VCaP (cell line): ENCODE measurements around the gene PRKCE.

ENCODE experiments used
- H3K27ac ChIP-seq: fragments of 450-650 bp; 2 replicates; pipeline ENCODE4 v1.5.1; 2017
- CTCF ChIP-seq: fragments of 450-650 bp; conservative IDR thresholded peaks from 2 replicates; pipeline ENCODE4 v1.5.1; 2017; ENCODE audit warnings: mild to moderate bottlenecking, moderate library complexity

Gene PRKCE

GRCh38 chr2:45652090-45653031 is 886 bp downstream of the PRKCE start:
- peak overlapping the region; percentile 89 for H3K27ac ChIP-seq
- TF ChIP-seq CTCF: no peak

DNA sequence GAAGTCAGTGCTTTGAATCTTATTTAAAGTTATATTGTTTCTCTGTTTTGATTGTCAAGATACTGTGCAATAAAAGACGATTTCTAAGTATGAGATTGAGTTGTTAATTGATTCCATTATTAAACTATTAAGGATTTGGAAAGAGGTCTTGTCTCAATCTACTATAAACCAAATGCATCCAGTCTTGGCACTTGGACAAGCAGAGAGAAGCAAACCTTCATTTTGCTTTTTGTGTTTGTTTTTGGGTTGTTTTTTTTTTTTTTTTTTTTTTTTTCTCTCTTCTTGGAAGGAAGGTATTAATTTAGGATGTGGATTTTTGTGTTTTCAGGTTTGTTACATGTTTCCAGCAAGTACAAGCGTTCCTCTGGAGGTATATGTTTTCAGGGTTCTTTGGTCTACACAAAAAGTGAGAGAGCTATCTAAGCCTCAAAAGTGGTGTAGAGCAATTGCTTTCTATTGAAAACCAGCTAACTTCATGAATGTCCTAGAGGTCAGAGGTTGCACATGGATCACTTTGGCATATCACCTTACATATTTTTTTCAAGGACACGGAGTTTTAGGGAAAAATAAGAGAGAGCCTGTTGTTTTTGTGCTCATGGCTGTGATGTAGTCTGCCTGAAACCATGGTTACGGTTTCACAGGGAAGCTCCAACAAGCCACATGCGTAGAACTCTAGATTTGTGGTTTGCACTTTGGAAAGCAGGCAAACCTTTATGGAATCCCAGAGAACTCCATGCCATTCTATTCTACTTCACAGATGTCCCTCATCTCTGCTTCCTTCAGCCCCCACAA is 1.8 kb downstream of the PRKCE start:
- TF ChIP-seq CTCF: no peak
- peak overlapping the region; percentile 19; the same call in 1 of the 2 replicates for H3K27ac ChIP-seq

GRCh38 chr2:45654250-45654649 is 2.8 kb downstream of the PRKCE start:
- H3K27ac ChIP-seq: peak overlapping the region; percentile 19; the same call in 1 of the 2 replicates
- TF ChIP-seq CTCF: no peak

DNA sequence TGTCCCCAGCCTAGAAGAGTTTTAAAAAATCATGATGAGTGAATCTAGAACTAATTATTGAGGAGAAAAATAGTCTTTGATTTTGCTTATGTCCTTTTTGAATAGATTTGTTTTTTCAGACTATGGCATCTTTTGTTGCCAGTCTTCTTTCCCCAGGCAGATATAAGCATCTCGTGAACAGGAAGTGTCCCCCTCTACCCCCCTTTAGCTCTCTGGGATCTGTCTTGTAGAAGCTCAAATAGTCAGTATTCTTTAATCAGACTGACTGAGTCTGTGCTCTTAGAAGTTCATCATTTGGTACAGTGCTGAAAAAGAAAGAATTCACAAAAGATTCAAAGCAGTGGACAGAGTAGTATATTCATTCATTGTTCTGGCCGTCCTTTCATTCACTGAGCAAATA is 10.4 kb downstream of the PRKCE start:
- no peak overlapping the region for H3K27ac ChIP-seq
- no peak for TF ChIP-seq CTCF

GRCh38 chr2:45664635-45665261 is 13.3 kb downstream of the PRKCE start:
- no peak for TF ChIP-seq CTCF
- H3K27ac ChIP-seq: no peak overlapping the region

GRCh38 chr2:45668509-45668908 is 17.0 kb downstream of the PRKCE start:
- no peak overlapping the region; the same call in 1 of the 2 replicates for H3K27ac ChIP-seq
- no peak for TF ChIP-seq CTCF

GRCh38 chr2:45669032-45669486 is 17.6 kb downstream of the PRKCE start:
- H3K27ac ChIP-seq: peak overlapping the region; percentile 61; the same call in 1 of the 2 replicates
- TF ChIP-seq CTCF: no peak
